Astrocyte (in vitro differentiated cells and primary cell): ENCODE measurements around the gene KARS1. TPM values are rescaled to one million over a fixed set of nuclear protein-coding genes. Genes with fewer than 3 reads are reported as not detected.
A peak's percentile ranks its signal among the peaks of the same experiment; 100 is the strongest.

ENCODE experiments used
- DNase-seq: peaks from one replicate; pipeline ENCODE4 v3.0.0-alpha.2; 2010; ENCODE audit warnings: low read depth
- FAIRE-seq: peaks from 2 replicates; lab custom pipeline; 2011; peaks lifted over from hg19 to GRCh38; lab: Jason Lieb, UNC
- H2AFZ ChIP-seq: 2 replicates; pipeline ENCODE4 v1.6.0; 2012; ENCODE audit warnings: low read depth, low read length, inconsistent platforms
- H3K27ac ChIP-seq: 2 replicates; pipeline ENCODE4 v1.5.1; 2011; ENCODE audit warnings: low read depth, low read length, inconsistent platforms
- H3K27me3 ChIP-seq: 2 replicates; pipeline ENCODE4 v1.6.0; 2011; ENCODE audit warnings: low read length, inconsistent platforms; ENCODE audit not compliant: insufficient read depth
- H3K36me3 ChIP-seq: 2 replicates; pipeline ENCODE4 v1.5.1; 2011; ENCODE audit warnings: low read length, inconsistent platforms; ENCODE audit not compliant: insufficient read depth
- H3K4me1 ChIP-seq: 2 replicates; pipeline ENCODE4 v1.5.1; 2011; ENCODE audit warnings: low read length, inconsistent platforms; ENCODE audit not compliant: insufficient read depth
- H3K4me2 ChIP-seq: 2 replicates; pipeline ENCODE4 v1.6.0; 2012; ENCODE audit warnings: low read length, inconsistent platforms
- H3K4me3 ChIP-seq: 2 replicates; pipeline ENCODE4 v1.5.1; 2011; ENCODE audit warnings: low read depth, mild to moderate bottlenecking, low read length, inconsistent platforms; ENCODE audit not compliant: insufficient read depth
- H3K79me2 ChIP-seq: 2 replicates; pipeline ENCODE4 v1.6.0; 2012; ENCODE audit warnings: mild to moderate bottlenecking, low read length, inconsistent platforms; ENCODE audit not compliant: insufficient read depth
- H3K9ac ChIP-seq: 2 replicates; pipeline ENCODE4 v1.6.0; 2012; ENCODE audit warnings: mild to moderate bottlenecking, low read length, inconsistent platforms
- H3K9me3 ChIP-seq: 2 replicates; pipeline ENCODE4 v1.5.1; 2012; ENCODE audit warnings: low read depth, mild to moderate bottlenecking, low read length, inconsistent platforms; ENCODE audit not compliant: insufficient read depth
- H4K20me1 ChIP-seq: 2 replicates; pipeline ENCODE4 v1.6.0; 2012; ENCODE audit warnings: low read length, inconsistent platforms; ENCODE audit not compliant: insufficient read depth
- H3K27ac Mint-ChIP-seq: one replicate; pipeline ENCODE4 v1.8.0; 2021; ENCODE audit warnings: mild to moderate bottlenecking, mixed read lengths; ENCODE audit not compliant: unreplicated experiment
- H3K27me3 Mint-ChIP-seq: one replicate; pipeline ENCODE4 v1.8.0; 2021; ENCODE audit warnings: low read depth, mixed read lengths; ENCODE audit not compliant: unreplicated experiment
- H3K36me3 Mint-ChIP-seq: one replicate; pipeline ENCODE4 v1.8.0; 2021; ENCODE audit warnings: low read depth, mixed read lengths; ENCODE audit not compliant: unreplicated experiment
- H3K4me1 Mint-ChIP-seq: one replicate; pipeline ENCODE4 v1.8.0; 2021; ENCODE audit warnings: low read depth, mixed read lengths; ENCODE audit not compliant: unreplicated experiment
- H3K4me3 Mint-ChIP-seq: one replicate; pipeline ENCODE4 v1.8.0; 2021; ENCODE audit warnings: mild to moderate bottlenecking, moderate library complexity, mixed read lengths; ENCODE audit not compliant: unreplicated experiment
- H3K9me3 Mint-ChIP-seq: one replicate; pipeline ENCODE4 v1.8.0; 2021; ENCODE audit warnings: mild to moderate bottlenecking, mixed read lengths; ENCODE audit not compliant: unreplicated experiment
- CTCF ChIP-seq: IDR thresholded peaks from 2 replicates; pipeline ENCODE4 v1.5.1; 2011; ENCODE audit warnings: low read depth, mild to moderate bottlenecking, inconsistent platforms, low read length, moderate library complexity; ENCODE audit not compliant: insufficient read depth
- EZH2 ChIP-seq: IDR thresholded peaks from 2 replicates; pipeline ENCODE4 v1.6.1; 2012; ENCODE audit warnings: mild to moderate bottlenecking, low read length, inconsistent platforms; ENCODE audit not compliant: insufficient read depth
- total RNA-seq: library from RNA; stranded (reverse); gene quantifications from 2 replicates; pipeline ENCODE4 v1.2.1, GENCODE V29; 2021

Gene KARS1
- total RNA-seq, 1 donor from 2014 or later: 155 TPM

- Mint-ChIP-seq H3K4me3 (no peak overlapping the region), H3K36me3 (peaks cover 8% of the 10 kb centered on the region), H3K27me3 (no peaks in the 10 kb centered on the region), H3K9me3 (no peaks in the 10 kb centered on the region), H3K4me1 (peaks cover 26% of the 10 kb centered on the region), H3K27ac (peak overlapping the region; percentile 95)
- H3K4me3 ChIP-seq: no peak overlapping the region
- H3K4me1 ChIP-seq: peaks cover 29% of the 10 kb centered on the region
- no peaks in the 10 kb centered on the region for H3K79me2 ChIP-seq
- peaks cover 3% of the 10 kb centered on the region for H4K20me1 ChIP-seq
- FAIRE-seq (no peak), DNase-seq (peak; percentile 93)
- no peaks in the 10 kb centered on the region for H3K9me3 ChIP-seq
- no peak overlapping the region for H2AFZ ChIP-seq
- no peaks in the 10 kb centered on the region for H3K27me3 ChIP-seq
- H3K36me3 ChIP-seq: no peaks in the 10 kb centered on the region
- H3K27ac ChIP-seq: peak overlapping the region; percentile 63
- TF ChIP-seq EZH2 (no peak), CTCF (no peak)
- peak overlapping the region; percentile 63 for H3K9ac ChIP-seq
- H3K4me2 ChIP-seq: peak overlapping the region; percentile 47
These were observed 56.3 kb downstream of the KARS1 start for GRCh38 chr16:75590920-75591843.

GRCh38 chr16:75589306-75589705 lies 58.2 kb downstream of the KARS1 start:
- DNase-seq: no peak

More at GRCh38 chr16:75589306-75589705, 58.2 kb downstream of the KARS1 start:
- no peak for TF ChIP-seq EZH2
- TF ChIP-seq CTCF: no peak
- no peak overlapping the region for H3K4me3 ChIP-seq
- Mint-ChIP-seq H3K27me3 (no peaks in the 10 kb centered on the region), H3K9me3 (no peaks in the 10 kb centered on the region), H3K4me3 (no peak overlapping the region), H3K4me1 (peaks cover 20% of the 10 kb centered on the region), H3K27ac (no peak overlapping the region), H3K36me3 (peaks cover 8% of the 10 kb centered on the region)
- FAIRE-seq: no peak
- H4K20me1 ChIP-seq: peaks cover 3% of the 10 kb centered on the region
- no peak overlapping the region for H3K27ac ChIP-seq
- H3K4me2 ChIP-seq: no peak overlapping the region
- no peaks in the 10 kb centered on the region for H3K36me3 ChIP-seq
- peaks cover 21% of the 10 kb centered on the region for H3K4me1 ChIP-seq
- no peaks in the 10 kb centered on the region for H3K79me2 ChIP-seq
- no peak overlapping the region for H3K9ac ChIP-seq
- no peaks in the 10 kb centered on the region for H3K9me3 ChIP-seq
- H3K27me3 ChIP-seq: no peaks in the 10 kb centered on the region
- H2AFZ ChIP-seq: no peak overlapping the region
